Large intestine (tissue), 3 donors: ENCODE measurements around the gene TOLLIP. TPM values are rescaled to one million over a fixed set of nuclear protein-coding genes. Genes with fewer than 3 reads are reported as not detected.

ENCODE experiments used
- DNase-seq, 2 donors: peaks; one replicate each; pipeline versions ENCODE4 v3.0.0 to v3.0.0-alpha.2; 2013
- H3K27ac ChIP-seq: one replicate; pipeline ENCODE4 v1.5.1; 2013; ENCODE audit warnings: low read length
- H3K27me3 ChIP-seq: 2 replicates; pipeline ENCODE4 v1.6.1; 2013; ENCODE audit warnings: low read length; ENCODE audit not compliant: control insufficient read depth, insufficient read depth
- H3K36me3 ChIP-seq: 2 replicates; pipeline ENCODE4 v1.6.1; 2013; ENCODE audit warnings: low read length; ENCODE audit not compliant: control insufficient read depth, insufficient read depth
- H3K4me1 ChIP-seq: one replicate; pipeline ENCODE4 v1.6.1; 2013; ENCODE audit warnings: low read length; ENCODE audit not compliant: control insufficient read depth, insufficient read depth
- H3K4me3 ChIP-seq: one replicate; pipeline ENCODE4 v1.5.1; 2013; ENCODE audit warnings: low read length
- H3K9me3 ChIP-seq: one replicate; pipeline ENCODE4 v1.6.1; 2013; ENCODE audit warnings: mild to moderate bottlenecking, low read depth, low read length, moderate library complexity; ENCODE audit not compliant: control insufficient read depth
- WGBS: methylation state at CpG from one replicate; pipeline ENCODE4 v1.1.5; 2013; ENCODE audit warnings: low lambda C conversion rate; ENCODE audit not compliant: insufficient coverage; 5-methylcytosine and 5-hydroxymethylcytosine counted together
- polyA plus RNA-seq: library from polyadenylated mRNA; unstranded; fragments of 120-200 nt; gene quantifications from one replicate; pipeline ENCODE4 v1.2.1, GENCODE V29; 2013

The TOLLIP gene
- polyA plus RNA-seq, 1 donor, result 48.3 TPM

- DNase-seq, result peak; percentile 57 to 78
- no peaks in the 10 kb centered on the region for H3K27me3 ChIP-seq
- no peak overlapping the region for H3K4me3 ChIP-seq
- H3K4me1 ChIP-seq, result peaks cover 46% of the 10 kb centered on the region
- peaks cover 14% of the 10 kb centered on the region for H3K9me3 ChIP-seq
- WGBS, result no CpG with 5 or more reads among the region's 31 CpGs
- H3K36me3 ChIP-seq, result peaks cover 45% of the 10 kb centered on the region
- H3K27ac ChIP-seq, result peak overlapping the region; percentile 75
These were observed 11.6 kb downstream of the TOLLIP start for GRCh38 chr11:1297576-1298473.

GRCh38 chr11:1297011-1297575, 12.3 kb downstream of the TOLLIP start:
- peaks cover 49% of the 10 kb centered on the region for H3K36me3 ChIP-seq
- peaks cover 39% of the 10 kb centered on the region for H3K4me1 ChIP-seq
- H3K27me3 ChIP-seq, result no peaks in the 10 kb centered on the region
- peaks cover 14% of the 10 kb centered on the region for H3K9me3 ChIP-seq
- WGBS, result no CpG with 5 or more reads among the region's 25 CpGs
- peak overlapping the region; percentile 75 for H3K27ac ChIP-seq
- no peak overlapping the region for H3K4me3 ChIP-seq
- DNase-seq, result no peak

GRCh38 chr11:1296287-1296686, 13.1 kb downstream of the TOLLIP start:
- no CpG with 5 or more reads among the region's 9 CpGs for WGBS
- peaks cover 31% of the 10 kb centered on the region for H3K4me1 ChIP-seq

GRCh38 chr11:1295591-1295990, 13.8 kb downstream of the TOLLIP start:
- WGBS, result no CpG with 5 or more reads among the region's 23 CpGs
- no peak overlapping the region for H3K27ac ChIP-seq
- peaks cover 54% of the 10 kb centered on the region for H3K36me3 ChIP-seq
- no peak overlapping the region for H3K4me3 ChIP-seq
- no peak for DNase-seq
- H3K9me3 ChIP-seq, result peaks cover 13% of the 10 kb centered on the region
- no peaks in the 10 kb centered on the region for H3K27me3 ChIP-seq
- H3K4me1 ChIP-seq, result peaks cover 30% of the 10 kb centered on the region

More at GRCh38 chr11:1296287-1296686, 13.1 kb downstream of the TOLLIP start:
- DNase-seq, result no peak
- Histone ChIP-seq H3K36me3 (peaks cover 52% of the 10 kb centered on the region), H3K27me3 (no peaks in the 10 kb centered on the region), H3K4me3 (no peak overlapping the region), H3K9me3 (peaks cover 14% of the 10 kb centered on the region), H3K27ac (no peak overlapping the region)

GRCh38 chr11:1295086-1295485, 14.3 kb downstream of the TOLLIP start:
- Histone ChIP-seq H3K36me3 (peaks cover 57% of the 10 kb centered on the region), H3K27ac (no peak overlapping the region), H3K27me3 (no peaks in the 10 kb centered on the region), H3K4me3 (no peak overlapping the region), H3K9me3 (peaks cover 11% of the 10 kb centered on the region), H3K4me1 (peaks cover 30% of the 10 kb centered on the region)
- WGBS, result 89% methylated on average over 4 of the region's 22 CpGs
- DNase-seq, result no peak

GRCh38 chr11:1293619-1294015, 15.8 kb downstream of the TOLLIP start:
- Histone ChIP-seq H3K27me3 (no peaks in the 10 kb centered on the region), H3K27ac (no peak overlapping the region), H3K4me1 (peaks cover 18% of the 10 kb centered on the region), H3K36me3 (peaks cover 69% of the 10 kb centered on the region), H3K4me3 (no peak overlapping the region), H3K9me3 (peaks cover 8% of the 10 kb centered on the region)
- WGBS, result no CpG with 5 or more reads among the region's 13 CpGs
- DNase-seq, result no peak

- peaks cover 8% of the 10 kb centered on the region for H3K9me3 ChIP-seq
- WGBS, result 97% methylated on average over 6 of the region's 43 CpGs
- no peak for DNase-seq
- no peak overlapping the region for H3K4me3 ChIP-seq
- H3K36me3 ChIP-seq, result peaks cover 72% of the 10 kb centered on the region
- H3K4me1 ChIP-seq, result peaks cover 11% of the 10 kb centered on the region
- H3K27me3 ChIP-seq, result no peaks in the 10 kb centered on the region
- H3K27ac ChIP-seq, result no peak overlapping the region
These were observed 16.5 kb downstream of the TOLLIP start for GRCh38 chr11:1292644-1293618.

- Histone ChIP-seq H3K36me3 (peaks cover 67% of the 10 kb centered on the region), H3K4me1 (peaks cover 3% of the 10 kb centered on the region), H3K27me3 (no peaks in the 10 kb centered on the region), H3K4me3 (no peak overlapping the region), H3K27ac (no peak overlapping the region), H3K9me3 (peaks cover 8% of the 10 kb centered on the region)
- WGBS, result no CpG with 5 or more reads among the region's 10 CpGs
- DNase-seq, result no peak
These were observed 17.3 kb downstream of the TOLLIP start for GRCh38 chr11:1292018-1292643.

- DNase-seq, result no peak
- Histone ChIP-seq H3K36me3 (peaks cover 68% of the 10 kb centered on the region), H3K9me3 (peaks cover 8% of the 10 kb centered on the region), H3K4me1 (no peaks in the 10 kb centered on the region), H3K27ac (no peak overlapping the region), H3K27me3 (no peaks in the 10 kb centered on the region), H3K4me3 (no peak overlapping the region)
- 100% methylated on average over 1 of the region's 46 CpGs for whole genome bisulfite sequencing
These were observed 18.0 kb downstream of the TOLLIP start for GRCh38 chr11:1291295-1292017.
